HAP-1 (cell line): ENCODE measurements around the gene RAB25.

ENCODE experiments used
- DNase-seq, 2 experiments: peaks; one replicate each; pipeline ENCODE4 v3.0.0-alpha.2; 2016 to 2020; ENCODE audit warnings: low spot score in 2 of 2
- H3K27me3 ChIP-seq: fragments of 250-450 bp; sonication (Bioruptor Pico); 2 replicates; pipeline ENCODE4 v1.5.1; 2020; ENCODE audit warnings: low read depth, mild to moderate bottlenecking, moderate library complexity
- H3K36me3 ChIP-seq: fragments of 250-450 bp; sonication (Bioruptor Pico); replicated peaks from 2 replicates; pipeline ENCODE4 v1.5.1; 2020; ENCODE audit warnings: mild to moderate bottlenecking
- H3K4me1 ChIP-seq: fragments of 250-450 bp; sonication (Bioruptor Pico); 2 replicates; pipeline ENCODE4 v1.5.1; 2020; ENCODE audit warnings: mild to moderate bottlenecking
- H3K4me3 ChIP-seq: fragments of 250-450 bp; sonication (Bioruptor Pico); 2 replicates; pipeline ENCODE4 v1.5.1; 2020; ENCODE audit warnings: mild to moderate bottlenecking, moderate library complexity
- H3K9me3 ChIP-seq: fragments of 250-450 bp; sonication (Bioruptor Pico); 2 replicates; pipeline ENCODE4 v1.5.1; 2020; ENCODE audit warnings: mild to moderate bottlenecking, moderate library complexity
- in situ Hi-C: fragments of 300-500 bp; cut with MboI; formaldehyde crosslinking; loops from 3 replicates; pipeline ENCODE4 v1.14.3; 2020; ENCODE audit warnings: low sequenced_read_pairs, inconsistent platforms, mixed read lengths

Gene RAB25

DNA sequence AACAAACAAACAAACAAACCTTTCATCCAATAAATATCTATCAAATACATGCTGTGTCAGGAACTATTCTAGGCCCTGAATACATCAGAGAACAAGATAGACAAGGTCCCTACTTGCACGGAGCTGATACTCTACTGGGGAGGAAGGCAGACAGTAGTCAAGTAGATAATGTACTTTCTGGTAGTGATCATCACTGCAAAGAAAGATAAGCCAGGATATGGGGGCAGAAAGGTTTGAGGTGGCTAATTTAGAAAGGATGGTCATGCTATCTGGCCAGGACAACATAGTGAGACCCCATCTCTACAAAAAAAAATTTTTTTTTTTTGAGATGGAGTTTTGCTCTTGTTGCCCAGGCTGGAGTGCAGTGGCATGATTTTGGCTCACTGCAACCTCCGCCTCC, 30.6 kb downstream of the RAB25 start:
- Histone ChIP-seq H3K4me3 (no peak overlapping the region), H3K4me1 (peaks cover 10% of the 10 kb centered on the region), H3K36me3 (peaks cover 34% of the 10 kb centered on the region), H3K27me3 (no peaks in the 10 kb centered on the region), H3K9me3 (no peaks in the 10 kb centered on the region)
- no peak for DNase-seq
- in situ Hi-C loops = loop anchor here (5.0 kb wide), 1 partner anchor 41 kb away; no protein-coding TSS in a partner anchor

DNA sequence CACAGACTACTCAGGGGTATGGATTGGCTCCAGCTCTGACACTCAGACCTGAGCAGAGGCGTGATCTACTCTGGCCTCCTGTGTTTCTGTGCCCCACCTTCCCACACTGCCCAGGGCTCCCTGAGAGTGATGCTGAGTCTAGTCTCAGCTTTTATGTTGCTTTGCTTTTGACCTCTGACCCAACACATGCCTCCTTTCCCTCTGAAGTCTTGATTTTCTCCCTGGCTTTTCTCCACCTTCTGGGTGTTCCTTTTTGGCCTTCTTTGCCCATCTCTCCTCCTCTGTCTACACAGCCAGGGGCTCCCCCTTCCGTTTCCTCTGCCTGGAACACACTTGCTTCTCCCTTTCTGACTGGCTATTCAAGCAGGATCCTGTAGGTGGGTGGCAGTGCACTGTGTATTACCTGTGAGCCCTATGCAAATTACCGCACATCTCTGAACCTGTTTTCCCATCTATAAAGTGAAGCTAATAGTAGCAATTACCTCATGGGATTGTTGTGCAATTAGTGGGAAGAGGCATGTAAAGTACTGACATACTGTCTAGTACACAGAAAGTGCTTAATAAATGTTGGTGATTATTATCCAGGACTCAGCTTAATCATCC, 35.0 kb downstream of the RAB25 start:
- no peaks in the 10 kb centered on the region for H3K27me3 ChIP-seq
- no peak for DNase-seq
- no peak overlapping the region for H3K4me3 ChIP-seq
- in situ Hi-C loops = no loop called here
- H3K4me1 ChIP-seq = peaks cover 11% of the 10 kb centered on the region
- H3K9me3 ChIP-seq = no peaks in the 10 kb centered on the region
- H3K36me3 ChIP-seq = peaks cover 26% of the 10 kb centered on the region

DNA sequence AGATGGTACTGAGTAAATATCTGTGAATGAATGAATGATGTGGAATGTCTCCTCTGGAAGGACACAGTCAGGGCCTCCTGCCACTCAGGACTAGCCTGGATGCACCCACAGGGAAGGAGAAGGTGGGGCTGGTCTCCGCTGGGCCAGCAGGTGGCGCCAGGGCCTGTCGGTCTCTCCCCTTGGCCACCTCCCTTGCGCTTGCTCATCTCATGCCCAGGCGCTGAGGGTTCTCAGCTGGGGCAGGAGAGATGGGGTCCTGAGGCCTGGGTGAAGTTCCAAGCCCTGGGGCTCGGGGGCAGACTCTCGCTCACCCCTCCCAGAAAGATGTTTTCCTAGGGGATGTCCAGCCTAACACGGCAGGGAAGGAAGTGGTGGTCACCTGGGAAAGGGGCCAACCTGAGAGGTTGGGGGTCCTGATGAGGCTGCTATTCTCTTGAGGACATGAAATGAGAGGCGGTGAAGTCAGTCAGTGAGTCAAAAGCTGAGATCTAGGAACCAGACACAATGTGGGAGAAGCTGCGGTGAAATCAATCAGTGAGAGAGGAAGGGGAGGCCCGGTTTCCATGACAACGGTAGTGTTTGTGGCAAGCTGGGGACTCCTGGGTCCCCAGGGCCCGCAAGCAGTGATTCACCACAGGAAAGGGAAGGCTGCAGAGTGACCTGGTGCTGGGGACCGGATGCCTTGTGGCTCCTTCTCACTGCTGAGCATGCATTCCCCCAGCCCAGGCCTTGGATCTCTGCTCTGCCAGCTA, 35.9 kb downstream of the RAB25 start:
- Histone ChIP-seq H3K9me3 (no peaks in the 10 kb centered on the region), H3K27me3 (no peaks in the 10 kb centered on the region), H3K4me3 (no peak overlapping the region), H3K4me1 (peaks cover 14% of the 10 kb centered on the region), H3K36me3 (peaks cover 18% of the 10 kb centered on the region)
- peak; percentile 73 to 91 for DNase-seq
- in situ Hi-C loops = no loop called here

GRCh38 chr1:156097499-156098178, 36.7 kb downstream of the RAB25 start:
- peaks cover 15% of the 10 kb centered on the region for H3K36me3 ChIP-seq
- H3K4me1 ChIP-seq = peaks cover 14% of the 10 kb centered on the region
- DNase-seq = no peak
- no peaks in the 10 kb centered on the region for H3K27me3 ChIP-seq
- no peak overlapping the region for H3K4me3 ChIP-seq
- no peaks in the 10 kb centered on the region for H3K9me3 ChIP-seq
- in situ Hi-C loops = no loop called here

DNA sequence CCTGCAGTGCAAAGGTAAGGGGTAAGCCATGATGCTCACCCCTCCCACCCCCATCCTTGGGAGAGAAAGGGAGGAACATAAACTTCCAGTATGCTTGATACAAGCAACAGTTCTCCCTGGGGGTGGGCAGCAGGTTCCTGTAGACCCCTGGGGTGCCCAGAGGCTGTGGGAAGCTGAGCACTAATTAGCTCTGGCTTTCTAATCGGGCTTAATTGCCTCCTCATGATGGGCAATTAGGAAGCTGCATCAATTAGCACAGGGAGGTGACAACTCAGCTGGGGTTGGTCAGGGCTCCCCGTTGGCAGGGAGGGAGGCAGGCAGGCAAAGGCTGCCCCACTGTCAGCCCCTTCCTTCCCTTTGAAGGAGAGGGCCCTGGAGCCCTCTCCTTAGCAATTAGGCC, 37.8 kb downstream of the RAB25 start:
- H3K9me3 ChIP-seq = no peaks in the 10 kb centered on the region
- DNase-seq = no peak
- H3K36me3 ChIP-seq = peaks cover 11% of the 10 kb centered on the region
- in situ Hi-C loops = no loop called here
- H3K27me3 ChIP-seq = no peaks in the 10 kb centered on the region
- no peak overlapping the region for H3K4me3 ChIP-seq
- peaks cover 14% of the 10 kb centered on the region for H3K4me1 ChIP-seq

- in situ Hi-C loops = no loop called here
- Histone ChIP-seq H3K4me1 (peaks cover 14% of the 10 kb centered on the region), H3K36me3 (peaks cover 6% of the 10 kb centered on the region), H3K4me3 (no peak overlapping the region), H3K27me3 (no peaks in the 10 kb centered on the region), H3K9me3 (no peaks in the 10 kb centered on the region)
- DNase-seq = no peak
These were observed 38.3 kb downstream of the RAB25 start for GRCh38 chr1:156099282-156099681.

- peak in 1 of 2 experiments; percentile 50 for DNase-seq
- in situ Hi-C loops = no loop called here
- H3K4me1 ChIP-seq = peaks cover 14% of the 10 kb centered on the region
- H3K27me3 ChIP-seq = no peaks in the 10 kb centered on the region
- no peak overlapping the region for H3K4me3 ChIP-seq
- peaks cover 8% of the 10 kb centered on the region for H3K36me3 ChIP-seq
- no peaks in the 10 kb centered on the region for H3K9me3 ChIP-seq
These were observed 39.4 kb downstream of the RAB25 start for GRCh38 chr1:156100205-156100995.

DNA sequence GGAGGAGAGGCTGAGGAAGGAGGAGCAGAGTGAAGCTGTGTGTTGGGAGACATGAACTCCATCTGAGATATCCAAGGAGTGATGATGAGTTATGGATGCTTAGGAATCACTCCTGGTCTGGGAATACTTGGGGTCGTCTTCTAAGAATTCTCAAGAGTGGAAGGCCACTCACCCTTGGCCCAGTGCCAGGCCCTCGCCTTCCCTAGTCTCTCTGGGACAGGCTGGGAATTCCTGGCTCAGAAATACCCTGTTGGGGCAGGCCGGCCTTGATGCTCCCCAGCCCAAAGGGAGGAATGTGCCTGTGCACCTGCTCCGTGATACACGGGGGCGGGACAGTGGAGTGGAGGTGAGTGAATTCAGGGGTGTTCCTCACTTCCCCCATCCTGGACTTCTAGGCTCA, 40.9 kb downstream of the RAB25 start:
- no peak overlapping the region for H3K4me3 ChIP-seq

DNA sequence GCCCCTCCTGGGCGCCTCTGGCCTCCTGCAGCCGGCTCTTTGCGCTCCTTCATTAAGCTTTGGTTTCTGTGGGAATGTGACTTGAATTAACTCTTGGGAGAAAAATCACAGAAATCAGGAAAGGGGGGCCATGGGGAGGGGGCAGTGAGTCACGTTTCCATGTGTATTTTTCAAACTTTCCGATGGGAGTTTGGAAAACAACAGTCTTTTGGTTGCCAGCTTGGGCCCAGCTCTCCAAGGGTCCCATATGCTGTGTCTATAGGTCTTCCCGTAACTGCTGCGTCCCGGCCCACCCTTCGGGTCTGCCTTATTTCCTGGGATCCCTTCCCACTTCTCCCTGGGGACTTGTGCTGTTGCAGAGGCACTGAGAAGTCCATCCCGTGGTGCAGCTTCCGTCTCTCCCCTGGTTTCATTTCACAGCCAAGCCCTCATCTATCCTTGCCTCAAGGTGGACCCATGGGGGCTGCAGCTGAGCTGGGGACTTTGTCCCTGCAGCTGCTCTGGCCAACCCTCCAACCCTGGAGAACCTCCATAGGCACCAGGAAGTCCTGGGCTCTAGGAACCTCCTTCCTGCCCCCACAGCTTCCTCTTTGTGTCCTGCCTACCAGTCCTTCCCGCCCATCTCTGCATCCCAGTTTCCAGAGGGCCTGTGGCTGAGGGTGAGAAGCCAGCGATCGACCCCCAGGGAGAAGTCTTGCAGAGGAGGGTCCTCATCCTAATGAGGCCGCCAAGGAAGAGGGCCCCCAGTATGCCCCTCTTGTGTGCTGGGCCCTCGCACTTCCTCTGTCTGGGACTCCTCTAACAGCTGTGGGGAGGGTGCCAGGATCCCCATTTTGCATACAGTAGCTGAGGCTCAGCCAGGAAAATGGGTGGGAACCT, 41.9 kb downstream of the RAB25 start:
- in situ Hi-C loops = no loop called here
- H3K4me1 ChIP-seq = peaks cover 22% of the 10 kb centered on the region
- 0 out of 2 replicates have a peak, but pooled peaks cover 3% of the 10 kb centered on the region for H3K36me3 ChIP-seq
- H3K9me3 ChIP-seq = no peaks in the 10 kb centered on the region
- no peaks in the 10 kb centered on the region for H3K27me3 ChIP-seq
- H3K4me3 ChIP-seq = no peak overlapping the region
- no peak for DNase-seq

More for the DNA sequence above, 40.9 kb downstream of the RAB25 start:
- no peaks in the 10 kb centered on the region for H3K9me3 ChIP-seq
- no peak for DNase-seq
- H3K27me3 ChIP-seq = no peaks in the 10 kb centered on the region
- in situ Hi-C loops = no loop called here
- H3K36me3 ChIP-seq = peaks cover 3% of the 10 kb centered on the region; the same call in 1 of the 2 replicates
- H3K4me1 ChIP-seq = peaks cover 22% of the 10 kb centered on the region

DNA sequence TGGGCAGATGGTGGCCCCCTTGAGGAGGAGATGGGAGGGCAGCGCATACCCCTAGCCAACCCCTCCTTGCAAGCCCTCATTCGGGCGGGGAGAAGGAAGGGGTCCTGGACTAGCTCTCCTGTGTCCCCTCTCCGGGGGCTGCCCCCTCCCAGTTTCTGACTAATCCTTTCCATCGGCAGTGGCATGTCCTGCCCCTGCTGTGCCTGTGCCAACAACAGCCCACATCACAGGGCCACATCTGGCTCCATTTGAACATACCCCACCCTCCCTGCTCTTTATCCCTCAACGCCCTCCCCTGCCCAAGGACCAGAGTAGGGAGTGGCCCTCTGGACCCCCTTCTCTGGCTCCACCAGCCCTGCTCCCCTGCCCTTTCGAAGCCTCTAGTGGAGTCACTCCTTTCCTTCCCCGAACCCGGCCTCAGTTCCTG, 42.6 kb downstream of the RAB25 start:
- in situ Hi-C loops = no loop called here
- Histone ChIP-seq H3K9me3 (no peaks in the 10 kb centered on the region), H3K27me3 (no peaks in the 10 kb centered on the region), H3K4me1 (peaks cover 22% of the 10 kb centered on the region), H3K4me3 (no peak overlapping the region), H3K36me3 (0 out of 2 replicates have a peak, but pooled peaks cover 3% of the 10 kb centered on the region)
- no peak for DNase-seq

- DNase-seq = peak in 1 of 2 experiments; percentile 45
- H3K27me3 ChIP-seq = no peaks in the 10 kb centered on the region
- H3K9me3 ChIP-seq = no peaks in the 10 kb centered on the region
- H3K4me3 ChIP-seq = no peak overlapping the region
- peaks cover 22% of the 10 kb centered on the region for H3K4me1 ChIP-seq
- H3K36me3 ChIP-seq = peaks cover 3% of the 10 kb centered on the region; the same call in 1 of the 2 replicates
- in situ Hi-C loops = no loop called here
These were observed 43.3 kb downstream of the RAB25 start for GRCh38 chr1:156104065-156104810.
